Stimulated activated CD8-positive, alpha-beta memory T cell treated with anti-CD3 and anti-CD28 coated beads, Interleukin-7, amount 100 ng/mL, for 24 hours (primary cell): ENCODE measurements around the gene TEN1.
"Not testable (repeated sequence)": the region's sequence is repeated elsewhere in the genome, so short reads cannot be mapped to it uniquely, and the experiment has no call there.

ENCODE experiments used
- DNase-seq: peaks from one replicate; pipeline ENCODE4 v3.0.0-alpha.2; 2020; ENCODE audit warnings: low read depth

The TEN1 gene

DNA sequence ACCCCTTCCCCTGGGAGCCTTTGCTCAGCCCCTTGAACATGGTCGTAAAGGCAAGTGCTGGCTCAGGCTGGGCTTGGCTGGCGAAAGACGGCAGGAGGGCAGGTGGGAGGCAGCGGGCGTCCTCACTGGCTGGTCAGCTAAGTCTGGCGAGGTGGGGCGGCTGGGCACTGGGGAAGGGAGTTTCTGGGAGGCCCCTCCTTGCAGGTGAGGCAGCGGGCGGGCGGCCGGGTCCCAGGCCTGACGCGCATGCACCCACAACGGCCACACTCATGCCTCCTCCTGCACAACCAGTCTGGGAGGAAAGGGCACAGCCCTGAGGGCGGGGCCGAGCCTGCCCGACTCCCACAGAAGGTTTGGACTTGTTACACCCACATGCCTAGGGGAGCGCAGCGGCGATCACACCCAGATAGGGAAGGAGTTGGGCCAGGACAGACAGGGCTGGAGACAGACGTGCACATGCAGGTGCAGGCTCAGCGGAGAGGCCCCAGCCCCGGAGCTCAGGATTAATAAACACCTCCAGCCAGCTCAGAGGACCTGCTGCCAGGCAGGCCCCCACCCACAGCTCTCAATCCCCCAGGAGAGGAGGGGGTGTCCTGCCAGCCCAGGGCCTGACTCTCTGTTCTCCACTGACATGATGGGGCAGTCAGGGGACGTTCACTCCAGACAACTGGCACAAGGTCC is 48.3 kb downstream of the TEN1 start, which contains the start of gene EVPL:
TSS of gene EVPL (minus strand) at position 148 of the 681 bp plus-strand sequence. CDS start at position 40, 108 bp downstream.
- no peak for DNase-seq

DNA sequence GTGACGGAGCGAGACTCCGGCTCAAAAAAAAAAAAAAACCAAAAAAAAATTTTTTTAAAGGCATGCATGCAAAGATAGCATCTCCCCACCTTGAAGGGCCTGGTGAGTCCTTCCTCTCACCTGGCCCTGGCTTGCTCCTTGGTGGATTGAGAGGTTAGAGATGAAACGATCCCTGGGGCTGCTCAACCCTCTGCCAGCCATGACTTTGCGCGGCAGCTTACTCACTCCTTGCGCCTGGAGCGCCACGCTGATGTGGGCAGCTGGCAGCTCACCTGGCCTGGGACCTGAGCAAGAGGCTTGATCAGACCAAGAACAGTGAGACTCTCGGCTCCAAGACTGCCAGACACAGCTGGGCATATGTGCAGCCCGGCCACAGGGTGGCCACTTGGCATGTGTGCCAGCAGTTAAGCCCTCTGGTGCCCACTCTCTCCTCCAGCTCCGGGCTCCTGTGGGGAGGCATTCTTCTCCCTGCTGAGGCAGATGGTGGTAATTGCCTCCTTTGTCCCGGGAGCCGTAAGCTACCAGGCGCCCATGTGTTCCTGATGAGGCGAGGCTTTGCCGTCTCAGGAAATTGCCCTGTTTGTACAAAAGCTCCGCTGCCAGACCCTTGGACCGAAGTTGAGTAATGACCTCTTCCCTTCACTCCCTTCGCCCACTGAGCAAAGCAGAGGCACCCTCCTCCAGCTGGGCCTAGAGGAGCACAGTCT is 53.2 kb downstream of the TEN1 start:
- no peak for DNase-seq

DNA sequence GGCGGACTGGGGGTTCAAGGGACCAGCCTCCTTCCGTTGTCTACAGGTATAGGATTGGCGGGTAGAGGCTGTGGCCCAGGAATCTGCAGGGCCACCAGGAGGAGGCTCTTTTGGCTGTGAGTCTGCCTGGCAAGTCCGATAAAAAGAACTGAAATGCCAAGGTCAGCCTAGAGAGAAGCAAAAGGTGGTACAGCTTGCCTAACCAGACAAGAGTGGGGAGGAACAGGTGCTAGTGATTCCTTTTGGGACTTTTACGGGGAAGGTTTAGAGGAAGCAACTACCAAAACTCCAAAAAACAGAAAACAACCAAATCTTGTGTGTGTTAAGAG is 53.7 kb downstream of the TEN1 start:
- no peak for DNase-seq

DNA sequence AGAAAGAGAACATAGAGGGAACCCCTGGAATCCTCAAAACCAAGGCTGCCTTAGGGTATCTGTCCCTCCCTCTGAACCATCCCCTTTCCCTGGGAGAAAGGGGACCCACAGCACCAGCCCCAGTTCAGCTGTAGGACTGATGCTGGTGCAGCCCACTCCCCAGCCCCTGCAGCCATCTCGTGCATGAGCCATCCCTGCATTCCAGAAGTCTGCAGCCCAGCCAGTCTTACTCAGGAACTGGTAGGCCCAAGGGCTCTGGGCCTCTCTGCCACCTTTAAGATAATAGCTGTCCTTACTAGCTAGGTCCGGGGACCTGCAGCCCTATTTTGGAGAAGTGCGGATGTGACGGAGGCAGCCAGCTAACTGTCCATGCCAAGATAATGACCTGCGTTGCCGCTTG is 54.1 kb downstream of the TEN1 start:
- no peak for DNase-seq

DNA sequence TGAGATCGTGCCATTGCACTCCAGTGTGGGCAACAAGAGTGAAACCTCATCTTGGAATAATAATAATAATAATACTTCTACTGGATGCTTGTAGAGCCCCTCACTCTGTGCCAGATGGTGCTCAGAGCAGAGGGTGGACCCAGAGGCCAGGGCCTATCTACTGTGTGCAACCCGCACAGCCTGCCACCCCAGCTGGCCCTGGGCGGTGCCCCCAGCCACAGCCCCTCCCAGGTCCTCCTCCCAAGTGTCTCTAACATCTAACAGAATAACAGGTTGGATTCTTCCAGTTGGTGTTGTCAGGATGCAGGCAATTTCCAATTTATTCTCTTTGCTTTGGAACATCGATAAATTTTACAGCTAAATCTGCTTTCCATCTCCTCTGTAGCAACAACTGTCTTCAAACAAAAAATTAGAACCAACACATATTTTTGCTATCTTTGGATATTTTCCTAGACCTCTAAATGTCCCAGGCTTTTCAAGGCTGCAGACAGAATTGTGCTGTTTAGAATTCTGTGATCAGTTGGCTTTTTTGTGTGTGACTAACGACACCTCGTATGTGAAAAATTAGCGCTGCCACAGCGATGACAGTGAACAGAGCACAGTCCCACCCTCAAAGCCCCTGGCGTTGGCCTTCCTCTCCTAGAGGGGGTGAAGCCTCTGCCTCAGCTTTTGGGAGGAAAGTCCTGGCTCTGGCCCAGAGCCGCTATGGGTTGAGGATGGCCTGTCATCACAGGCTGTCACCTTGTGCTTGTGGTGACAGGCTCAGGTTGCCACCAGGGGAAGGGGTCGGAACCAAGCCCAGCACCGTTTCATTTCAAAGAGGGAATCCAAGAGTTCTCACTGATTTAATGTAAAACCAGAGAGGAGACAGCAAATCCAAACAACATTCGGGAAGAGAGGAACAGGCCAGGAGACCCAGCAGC is 55.6 kb downstream of the TEN1 start:
- no peak for DNase-seq

DNA sequence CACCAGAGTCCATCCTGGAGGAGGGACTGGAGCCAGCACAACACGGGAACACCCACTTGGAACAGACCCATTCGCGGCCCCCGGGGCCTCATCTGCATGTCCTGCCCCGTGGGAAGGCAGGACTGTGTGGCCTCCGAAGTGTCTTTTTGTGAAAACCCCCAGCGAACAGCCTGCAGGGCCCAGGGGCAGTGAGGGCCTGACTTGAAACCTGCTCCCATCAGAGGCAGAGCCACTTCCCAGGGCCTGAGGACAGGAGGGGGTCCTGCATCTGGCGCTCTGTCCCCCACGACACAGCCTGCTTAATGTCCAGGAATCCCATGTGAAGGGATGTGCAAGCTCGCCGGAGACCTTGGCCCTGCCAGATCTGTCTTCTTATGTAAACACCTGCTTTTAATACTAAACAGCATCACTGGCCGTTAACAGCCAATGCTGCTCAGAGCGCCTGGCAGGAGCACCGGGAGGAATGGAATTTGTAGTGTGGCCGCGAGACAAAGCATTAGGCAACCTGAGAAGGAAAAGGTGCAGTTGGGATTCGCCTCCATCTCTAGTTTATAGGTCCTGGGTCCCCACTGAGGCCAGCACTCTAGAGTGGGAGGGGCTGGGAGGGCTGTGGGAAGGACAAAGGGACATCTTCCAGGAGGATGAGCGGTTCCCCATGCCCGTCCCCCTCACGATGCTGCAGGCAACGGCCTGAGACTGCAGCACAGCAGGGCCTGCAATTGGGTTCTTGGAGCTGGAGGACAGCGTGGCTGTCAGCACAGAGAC is 57.6 kb downstream of the TEN1 start:
- no peak for DNase-seq

DNA sequence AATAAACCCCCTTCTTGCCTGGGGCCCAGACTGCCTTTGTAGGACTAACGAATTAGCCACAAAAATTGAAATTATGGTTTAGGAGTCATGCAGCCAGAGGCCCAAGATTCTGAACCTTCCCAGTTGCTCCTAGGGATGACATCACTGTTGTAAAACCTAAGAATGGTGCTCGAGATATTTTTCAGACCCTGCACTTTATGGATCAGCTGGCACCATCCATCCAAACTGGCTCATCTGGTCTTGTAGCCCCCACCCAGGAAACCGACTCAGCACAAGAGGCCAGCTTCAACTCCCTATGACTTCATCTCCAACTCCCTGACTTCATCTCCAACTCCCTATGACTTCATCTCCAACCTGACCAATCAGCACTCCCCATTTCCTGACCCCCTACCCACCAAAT is 59.0 kb downstream of the TEN1 start:
- DNase-seq = no peak

DNA sequence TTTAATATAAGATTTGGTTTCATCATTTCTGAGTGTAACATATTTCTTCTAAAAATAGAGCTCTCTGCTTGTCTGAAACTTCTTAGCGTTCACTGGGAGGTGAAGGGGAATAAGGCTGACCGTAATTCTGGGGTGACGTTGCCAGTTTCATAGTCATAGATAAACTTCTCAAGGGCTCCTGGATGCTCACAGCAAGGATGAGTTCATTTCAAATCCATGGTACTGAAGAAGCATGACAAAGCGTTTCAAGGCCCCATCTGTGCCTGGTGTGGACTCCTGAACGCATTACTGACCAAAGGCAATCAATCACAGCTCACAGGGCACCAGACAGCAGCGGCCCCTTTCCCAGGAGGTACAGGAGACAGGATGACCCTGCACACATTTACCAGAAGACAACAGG is 60.1 kb downstream of the TEN1 start:
- no peak for DNase-seq

DNA sequence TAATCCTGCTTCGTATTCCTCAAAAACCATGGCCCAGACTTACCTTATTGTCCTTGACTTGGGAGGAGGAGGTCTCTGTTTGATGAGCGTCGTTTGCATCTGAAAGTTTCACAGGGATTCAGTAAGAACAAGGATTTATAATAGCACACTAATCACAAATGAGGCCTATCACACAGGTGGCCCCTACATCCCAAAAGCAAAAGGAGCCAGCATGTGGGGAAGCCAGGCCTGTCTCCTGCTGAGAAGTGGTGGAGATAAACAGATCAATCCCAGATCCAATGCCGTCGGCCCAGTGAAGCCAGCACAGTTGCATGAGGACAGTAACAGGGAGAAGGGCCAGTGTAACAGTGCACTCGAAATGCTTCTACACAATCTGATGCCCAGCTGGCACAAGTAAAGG is 61.3 kb downstream of the TEN1 start:
- DNase-seq = no peak

DNA sequence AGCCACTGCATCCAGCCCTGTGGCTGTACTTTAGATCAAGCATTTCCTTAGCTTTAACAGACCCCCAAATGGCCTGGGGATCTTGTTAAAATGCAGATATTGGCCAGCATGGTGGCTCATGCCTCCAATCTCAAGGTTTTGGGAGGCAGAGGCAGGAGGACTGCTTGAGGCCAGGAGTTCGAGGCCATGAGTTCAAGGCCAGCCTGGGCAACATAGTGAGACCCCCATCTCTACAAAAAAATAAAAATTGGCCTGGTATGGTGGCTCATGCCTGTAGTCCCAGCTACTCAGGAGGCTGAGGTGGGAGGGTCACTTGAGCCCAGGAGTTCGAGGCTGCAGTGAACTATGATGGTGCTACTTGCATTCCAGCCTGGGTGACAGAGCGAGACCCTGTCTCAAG is 63.8 kb downstream of the TEN1 start:
- not testable (repeated sequence) for DNase-seq

DNA sequence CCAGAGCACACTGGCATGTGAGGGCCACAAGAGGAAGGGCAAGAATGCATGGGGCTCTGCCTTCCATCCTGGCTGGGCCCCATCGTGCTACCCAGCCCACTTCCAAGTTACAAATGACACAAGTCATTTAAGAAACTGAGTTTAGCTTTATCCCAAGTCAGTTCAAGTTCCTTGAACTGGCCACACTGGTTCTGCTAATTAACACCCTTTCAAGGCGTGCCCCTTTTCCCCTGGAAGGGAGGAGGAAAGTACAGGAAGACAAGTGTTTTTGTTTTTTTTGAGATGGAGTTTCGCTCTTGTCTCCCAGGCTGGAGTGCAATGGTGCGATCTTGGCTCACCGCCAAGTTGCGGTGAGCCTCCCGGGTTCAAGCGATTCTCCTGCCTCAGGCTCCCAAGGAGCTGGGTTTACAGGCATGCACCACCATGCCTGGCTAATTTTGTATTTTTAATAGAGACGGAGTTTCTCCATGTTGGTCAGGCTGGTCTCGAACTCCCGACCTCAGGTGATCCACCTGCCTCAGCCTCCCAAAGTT is 65.5 kb downstream of the TEN1 start:
- not testable (repeated sequence) for DNase-seq

DNA sequence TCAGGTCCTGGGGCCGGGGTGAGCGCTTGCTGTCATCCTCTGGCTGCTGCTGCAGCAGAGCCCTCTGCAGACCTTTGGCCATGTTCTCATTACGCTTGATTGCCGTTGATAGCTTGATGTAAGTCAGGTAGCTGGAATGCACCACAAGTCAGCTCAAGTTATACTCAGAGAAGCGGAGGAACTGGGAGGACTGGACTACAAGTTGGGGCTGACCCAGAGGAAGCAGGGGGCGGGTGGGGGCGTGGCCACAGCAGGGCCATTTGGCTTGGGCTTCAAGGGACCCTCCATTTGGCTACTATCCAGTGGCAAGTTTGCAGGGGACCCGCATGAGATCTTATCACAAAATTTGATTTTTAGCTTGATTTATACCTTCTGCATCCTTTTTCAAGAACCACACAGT is 67.0 kb downstream of the TEN1 start:
- no peak for DNase-seq

DNA sequence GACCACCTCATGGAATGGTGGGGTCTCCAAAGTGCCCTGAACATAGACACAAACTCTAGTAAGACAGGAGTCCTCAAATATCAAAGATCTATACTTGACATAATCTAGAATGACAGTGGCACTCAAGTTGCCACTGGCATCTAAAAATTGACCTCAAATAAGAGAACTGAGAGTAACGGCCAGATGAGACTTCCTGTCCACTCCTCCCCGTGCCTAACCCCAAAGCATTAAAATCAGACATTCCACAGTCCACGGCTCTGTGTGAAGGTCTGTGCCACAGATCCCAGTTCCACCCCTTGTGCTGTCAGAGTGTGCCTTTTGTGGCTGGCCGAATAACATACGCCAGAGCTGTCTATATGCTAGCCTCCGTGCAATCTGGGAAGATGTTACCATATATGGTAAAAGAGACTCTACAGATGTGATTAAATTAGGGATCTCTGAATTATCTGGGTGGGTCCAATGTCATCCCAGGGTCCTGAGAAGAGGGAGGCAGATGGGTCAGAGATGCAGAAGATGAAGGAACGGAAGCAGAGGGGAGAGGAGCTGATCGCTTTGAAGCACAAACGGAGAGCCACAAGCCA is 69.1 kb downstream of the TEN1 start:
- no peak for DNase-seq

DNA sequence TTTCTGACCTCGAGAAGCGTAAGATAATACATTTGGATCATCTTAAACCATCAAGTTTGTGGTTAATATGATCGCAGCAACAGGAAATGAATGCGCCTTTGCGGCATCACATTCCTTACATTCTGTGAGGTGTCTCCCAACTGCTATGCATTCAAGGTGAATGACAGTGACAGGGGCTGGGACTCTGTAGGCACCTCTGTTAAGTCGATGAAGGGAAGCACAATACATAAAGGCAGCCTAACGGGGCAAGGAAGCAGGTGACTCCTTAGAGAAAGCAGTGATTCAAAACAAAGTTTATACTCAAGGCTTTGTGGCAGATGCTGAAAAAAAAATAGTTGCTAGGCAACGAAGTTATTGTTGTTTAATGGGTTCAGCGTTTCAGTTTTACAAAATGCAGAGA is 69.7 kb downstream of the TEN1 start:
- DNase-seq = no peak

DNA sequence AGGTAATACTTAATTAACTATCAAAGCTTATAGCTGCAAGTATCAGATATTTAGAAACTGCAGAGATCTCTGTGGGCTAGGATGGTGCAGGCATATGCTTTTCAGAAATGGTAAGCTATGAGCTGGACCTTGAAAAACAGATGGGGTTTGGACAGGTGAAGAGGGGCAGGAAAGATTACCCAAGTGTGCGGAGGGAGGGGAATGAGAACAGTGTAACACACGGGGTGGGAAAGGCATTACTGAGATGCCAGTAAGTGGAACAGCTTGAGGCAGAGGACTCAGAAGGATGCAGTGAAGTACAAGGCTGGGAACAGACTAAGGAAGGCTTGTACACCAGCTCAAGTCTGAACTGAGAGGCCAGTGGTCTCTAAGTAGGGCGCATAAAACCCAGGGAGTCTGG is 70.2 kb downstream of the TEN1 start:
- no peak for DNase-seq

DNA sequence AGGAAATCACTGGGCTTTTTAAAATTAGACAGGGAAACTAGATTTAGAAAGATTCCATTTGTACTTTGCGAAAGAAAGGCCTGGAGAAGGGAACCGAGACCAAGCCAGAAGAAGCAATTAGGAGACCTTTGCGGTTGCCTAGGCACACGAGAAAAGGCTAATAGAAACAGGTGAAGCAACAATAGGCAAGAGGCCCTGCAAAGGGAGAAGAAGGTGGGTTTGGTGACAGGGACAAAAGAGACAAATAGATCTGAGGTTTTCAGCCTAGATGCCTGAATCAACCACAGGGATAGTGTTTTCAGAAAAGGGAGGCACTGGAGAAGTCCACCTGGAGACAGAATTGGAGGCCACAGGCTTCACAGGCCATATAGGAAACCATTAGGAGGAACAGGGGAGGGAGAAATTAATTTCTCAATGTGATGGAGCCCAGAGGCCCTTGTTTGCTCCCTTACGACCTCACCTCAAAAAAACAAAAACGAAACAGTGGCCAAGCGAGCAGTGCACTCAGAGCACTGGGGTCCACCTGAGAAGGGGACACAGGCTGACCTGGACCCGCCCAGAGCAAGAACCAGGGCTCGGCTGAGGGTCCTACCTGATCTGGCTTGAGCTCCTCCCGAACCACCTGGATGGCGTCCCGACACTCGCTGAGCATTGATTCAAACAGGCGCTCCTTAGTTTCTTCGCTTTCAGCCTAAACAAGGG is 70.9 kb downstream of the TEN1 start:
- DNase-seq = no peak
